GM18517 (cell line): ENCODE data around the gene ADAR.
"Not testable (repeated sequence)": the region's sequence is repeated elsewhere in the genome, so short reads cannot be mapped to it uniquely, and the experiment has no call there.

ENCODE experiments used
- ATAC-seq: cut with Tn5 transposase; IDR thresholded peaks from one replicate; pipeline ENCODE4 v1.9.1; 2021; ENCODE audit warnings: mild to moderate bottlenecking, moderate library complexity; ENCODE audit not compliant: unreplicated experiment

ADAR gene

DNA sequence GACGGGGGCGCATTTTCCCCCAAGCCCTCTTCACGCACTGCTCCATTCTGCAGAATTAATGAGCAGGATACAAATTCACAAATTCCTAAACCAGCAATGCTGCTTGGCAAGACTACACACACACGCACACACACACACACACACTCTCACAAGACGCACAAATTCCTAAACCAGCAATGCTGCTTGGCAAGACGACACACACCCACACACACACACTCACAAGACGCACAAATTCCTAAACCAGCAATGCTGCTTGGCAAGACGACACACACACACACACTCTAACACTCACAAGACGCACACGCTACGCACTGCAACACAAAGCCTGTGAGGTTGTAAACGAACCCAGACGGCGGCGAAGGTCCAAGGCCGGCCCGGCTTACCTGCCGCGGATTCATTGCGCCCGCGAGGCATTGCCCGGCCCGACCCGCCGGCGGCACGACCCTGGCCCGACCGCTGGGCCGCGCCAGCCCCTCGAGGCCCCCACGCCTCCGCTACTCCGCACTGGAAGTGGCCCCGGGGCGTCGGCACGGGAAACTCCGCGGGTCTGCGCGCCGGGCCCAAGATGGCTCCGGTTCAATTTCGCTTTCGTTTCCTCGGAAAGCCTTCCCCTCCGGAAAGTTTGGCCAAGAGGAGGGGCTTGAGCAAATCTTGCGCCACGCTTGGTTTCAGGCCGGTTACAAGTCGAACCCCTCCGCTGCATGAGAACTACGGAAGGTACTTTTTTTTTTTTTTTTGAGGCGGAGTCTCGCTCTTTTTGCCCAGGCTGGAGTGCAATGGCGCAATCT lies at the start of gene ADAR:
TSS of gene ADAR (minus strand) at position 578 of the 788 bp plus-strand sequence. CDS start at position 398, 180 bp downstream.
- ATAC-seq, result peak; percentile 71

- no peak for ATAC-seq
Observed at GRCh38 chr1:154657556-154657955, 49.6 kb upstream of the ADAR start.

GRCh38 chr1:154652893-154653292 lies 44.9 kb upstream of the ADAR start:
- no peak for ATAC-seq

DNA sequence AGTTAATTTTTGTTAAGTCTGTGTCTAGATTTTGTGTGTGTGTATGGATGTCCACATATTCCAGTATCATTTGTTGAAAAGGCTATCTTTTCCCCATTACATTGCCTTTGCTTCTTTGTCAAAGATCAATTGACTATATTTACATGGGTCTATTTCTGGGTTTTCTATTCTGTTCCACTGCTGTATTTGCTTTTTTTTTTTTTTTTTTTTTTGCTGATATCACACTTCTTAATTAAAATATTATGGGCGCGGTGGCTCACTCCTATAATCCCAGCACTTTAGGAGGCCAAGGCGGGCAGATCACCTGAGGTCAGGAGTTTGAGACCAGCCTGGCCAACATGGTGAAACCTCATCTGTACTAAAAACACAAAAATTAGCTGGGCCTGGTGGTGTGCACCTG lies 36.7 kb upstream of the ADAR start:
- not testable (repeated sequence) for ATAC-seq

GRCh38 chr1:154641534-154641933 lies 33.5 kb upstream of the ADAR start:
- no peak for ATAC-seq

- no peak for ATAC-seq
Observed at GRCh38 chr1:154639876-154640275, 31.9 kb upstream of the ADAR start.

GRCh38 chr1:154635171-154635570 lies 27.2 kb upstream of the ADAR start:
- ATAC-seq, result no peak

DNA sequence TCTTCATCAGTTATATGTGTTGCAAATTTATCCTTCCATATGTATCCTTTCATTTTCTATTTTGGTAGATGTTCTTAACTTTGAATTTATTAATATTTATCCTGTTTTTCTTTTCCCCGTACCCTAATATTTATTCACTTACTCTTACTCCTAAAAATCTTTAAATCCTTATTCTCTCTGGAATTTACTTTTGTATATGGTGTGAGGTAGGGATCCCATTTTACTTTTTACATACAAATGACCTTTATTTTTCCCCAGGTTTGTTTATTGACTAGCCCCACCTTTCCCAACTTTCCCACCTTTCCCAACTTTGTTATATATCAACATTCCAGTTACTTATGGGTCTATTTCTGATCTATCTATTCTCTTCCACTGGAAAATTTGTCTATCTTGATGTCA lies 21.7 kb upstream of the ADAR start:
- no peak for ATAC-seq

- no peak for ATAC-seq
Observed at GRCh38 chr1:154629061-154629674, 21.2 kb upstream of the ADAR start.

GRCh38 chr1:154628121-154628405 lies 20.1 kb upstream of the ADAR start:
- no peak for ATAC-seq

DNA sequence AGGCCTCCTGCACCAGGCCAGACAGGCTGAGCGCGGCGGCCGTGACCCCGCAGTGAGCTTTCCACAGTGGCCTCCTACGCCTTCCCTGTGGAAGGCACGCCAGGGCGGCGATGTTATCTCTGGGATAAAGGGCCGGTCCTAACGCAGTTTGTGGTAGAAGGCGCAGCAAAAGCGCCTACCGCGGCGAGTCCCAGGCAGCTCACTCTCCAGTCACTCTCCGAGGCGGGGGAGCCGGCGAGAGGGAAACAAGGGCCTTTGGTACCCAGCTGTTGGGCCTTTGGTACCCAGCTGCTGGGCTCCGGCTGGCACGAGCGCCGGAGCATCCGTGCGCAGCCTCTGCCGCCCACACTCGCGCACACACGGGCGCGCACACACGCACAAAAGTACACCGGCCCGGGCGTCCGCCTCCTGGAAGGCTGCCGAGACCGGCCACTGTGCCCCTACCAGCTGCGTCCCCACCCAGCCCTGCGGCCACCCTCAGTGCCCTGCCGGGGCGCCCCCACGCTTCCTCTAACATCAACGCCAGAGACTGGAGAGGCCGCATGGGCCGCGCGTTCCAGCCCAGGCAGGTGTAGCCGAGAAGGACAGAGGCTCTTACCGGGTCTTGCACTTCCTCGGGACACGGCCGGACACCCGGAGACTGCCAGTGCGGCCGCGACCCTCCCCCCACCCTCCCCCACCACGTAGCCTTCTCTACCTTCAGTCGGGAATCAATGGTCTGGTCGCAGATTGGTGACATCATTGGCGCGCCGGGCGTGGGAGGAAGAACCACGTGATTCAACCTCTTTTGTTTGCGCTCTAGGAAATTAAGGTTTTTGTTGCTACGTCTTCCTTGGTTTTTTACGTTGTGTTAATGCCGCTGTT lies 19.5 kb upstream of the ADAR start:
- ATAC-seq, result peak; percentile 47

DNA sequence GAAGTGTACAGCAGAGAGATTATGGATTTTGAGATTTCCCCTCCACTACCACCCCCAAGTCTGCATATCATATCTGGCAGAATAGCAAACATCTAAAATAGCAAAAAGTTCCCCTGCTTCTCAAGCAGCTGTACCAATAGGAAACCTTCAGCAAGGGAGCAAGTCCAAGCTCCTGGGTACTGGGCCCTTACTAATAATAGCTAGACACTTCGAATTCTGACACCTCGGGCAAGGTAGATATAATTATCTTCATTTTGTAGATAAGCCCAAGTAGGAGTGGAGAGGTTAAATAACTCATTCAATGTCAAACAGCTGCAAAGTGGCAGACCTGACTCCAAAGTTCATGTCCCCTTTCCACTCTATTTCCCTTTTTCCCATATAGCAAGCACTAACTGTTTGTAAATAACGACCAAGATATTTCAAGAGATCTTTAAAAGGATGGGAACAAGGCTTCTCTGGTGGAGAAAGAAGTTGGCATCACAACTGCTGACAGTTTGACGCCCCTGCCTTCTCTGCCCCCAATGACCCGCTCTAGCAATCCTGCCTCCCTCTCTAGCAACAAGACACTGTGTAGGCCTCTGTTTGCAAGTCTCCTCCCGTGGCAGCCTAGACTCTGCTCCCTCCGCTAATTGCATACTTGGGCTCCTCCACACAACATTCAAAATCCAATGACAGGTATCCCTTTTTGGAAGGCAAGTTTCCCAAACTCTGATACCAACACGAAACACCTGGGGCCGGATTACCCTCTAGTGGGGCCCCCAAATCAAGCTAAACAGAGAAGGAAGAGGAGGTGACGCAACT lies 18.7 kb upstream of the ADAR start:
- peak; percentile 15 for ATAC-seq

DNA sequence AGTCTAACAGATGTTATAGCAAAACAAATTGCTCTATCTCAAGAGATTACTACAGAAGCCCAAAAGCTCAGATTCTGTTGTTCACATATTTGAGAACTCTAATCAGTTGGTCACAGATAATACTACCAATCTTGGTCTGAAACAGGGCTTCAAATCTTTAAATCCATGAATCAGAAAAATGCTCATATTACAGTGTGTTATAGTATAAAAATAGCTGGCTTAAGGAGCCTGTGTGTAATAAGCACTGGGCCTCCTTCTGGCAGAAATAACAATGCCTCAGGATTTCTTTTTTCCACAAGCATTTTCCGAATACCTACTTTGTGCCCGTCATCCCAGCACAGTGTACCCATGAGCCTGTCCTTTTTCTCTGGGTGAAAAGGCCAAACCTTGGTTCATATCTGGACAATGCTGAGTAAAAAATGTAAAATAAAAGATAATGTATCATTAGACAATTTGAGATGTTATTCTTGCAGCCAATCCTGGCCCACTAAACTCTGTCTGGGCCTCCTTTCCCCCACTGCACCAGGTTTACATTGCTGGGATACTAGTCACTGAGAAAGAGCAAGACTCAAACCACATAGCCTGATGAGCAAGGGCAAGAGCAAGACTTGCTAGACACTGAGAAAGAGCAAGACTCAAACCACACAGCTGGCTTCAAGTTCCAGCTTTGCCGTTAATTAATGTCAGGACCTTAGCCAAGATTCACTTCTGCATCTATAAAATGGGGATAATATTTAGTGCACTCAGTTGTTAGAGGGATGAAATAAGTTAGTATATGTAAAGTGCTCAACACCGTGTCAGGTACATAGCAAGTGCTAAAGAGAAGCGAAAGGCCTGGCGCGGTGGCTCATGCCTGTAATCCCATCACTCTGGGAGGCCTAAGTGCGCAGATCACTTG lies 17.0 kb upstream of the ADAR start:
- ATAC-seq, result no peak

DNA sequence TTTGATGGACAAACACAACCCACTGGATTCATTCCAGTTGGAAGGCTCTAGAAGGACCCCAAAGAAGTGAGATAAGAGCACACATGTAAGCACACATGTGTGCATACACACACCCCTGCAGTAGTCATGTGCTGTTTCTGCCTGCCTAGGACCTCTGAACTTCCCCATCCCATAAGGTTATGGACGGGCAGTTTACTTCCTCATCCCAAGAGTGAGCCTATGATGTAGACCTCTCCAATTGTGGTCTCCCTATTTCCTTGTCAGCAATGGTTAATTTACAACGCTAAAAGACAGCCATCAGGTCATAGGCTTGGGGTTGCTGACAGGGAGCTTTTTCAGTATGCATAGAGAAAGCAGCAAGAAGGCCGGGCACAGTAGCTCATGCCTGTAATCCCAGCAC lies 15.4 kb upstream of the ADAR start:
- ATAC-seq, result no peak

GRCh38 chr1:154622503-154623039 lies 14.6 kb upstream of the ADAR start:
- no peak for ATAC-seq

GRCh38 chr1:154621875-154622274 lies 13.9 kb upstream of the ADAR start:
- no peak for ATAC-seq

GRCh38 chr1:154620751-154621150 lies 12.8 kb upstream of the ADAR start:
- ATAC-seq, result no peak

DNA sequence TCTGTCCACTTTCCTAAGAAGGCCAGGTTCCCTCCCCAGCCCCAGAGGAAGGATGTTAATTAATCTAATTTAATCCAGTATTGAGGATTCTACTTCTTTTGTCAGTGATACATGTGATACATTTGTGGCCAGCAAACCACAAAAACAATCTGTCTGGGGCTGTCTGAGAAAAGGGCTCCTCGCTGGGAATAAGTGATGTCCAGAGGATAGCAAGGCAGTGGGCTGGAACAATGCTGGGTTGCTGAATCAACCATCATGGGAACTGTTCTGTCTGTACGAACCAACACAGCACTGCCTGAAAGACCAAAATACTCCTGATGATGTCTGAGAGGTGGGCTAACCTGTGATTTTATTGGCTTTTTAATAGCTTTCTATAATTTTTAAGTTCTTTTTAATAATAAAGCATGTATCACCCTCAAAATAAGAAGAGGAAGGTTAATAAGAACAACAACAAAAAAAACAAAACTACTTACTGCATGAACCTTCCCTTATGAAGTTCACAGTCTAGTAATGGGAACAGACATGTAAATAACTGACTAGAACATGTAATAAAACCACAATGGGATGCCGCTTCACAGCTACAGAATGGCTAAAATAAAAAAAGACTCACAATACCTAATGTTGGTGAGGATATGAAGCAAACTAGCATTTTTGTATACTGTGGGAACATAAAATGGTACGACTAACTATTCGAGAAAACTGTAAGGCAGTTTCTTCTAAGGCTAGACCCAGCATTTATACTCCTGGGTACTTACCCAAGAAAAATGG lies 11.4 kb upstream of the ADAR start:
- ATAC-seq, result no peak
